Smooth muscle cell (in vitro differentiated cells): ENCODE results near the gene INHA. TPM values are rescaled to one million over a fixed set of nuclear protein-coding genes. Genes with fewer than 3 reads are reported as not detected.

Experiments used
- DNase-seq: peaks from one replicate; lab custom pipeline; 2025; ENCODE audit not compliant: unreplicated experiment; lab: John Stamatoyannopoulos, UW
- H2AFZ ChIP-seq: fragments of 200-600 bp; sonication (generic); 2 replicates; pipeline ENCODE4 v1.6.0; 2016; ENCODE audit warnings: antibody characterized with exemption, low read depth, mild to moderate bottlenecking
- H3F3A ChIP-seq: fragments of 200-600 bp; sonication (generic); 2 replicates; pipeline ENCODE4 v1.6.0; 2017; ENCODE audit warnings: antibody characterized with exemption, low read depth
- H3K27ac ChIP-seq: fragments of 200-600 bp; sonication (generic); 2 replicates; pipeline ENCODE4 v1.5.1; 2016; ENCODE audit warnings: low read depth, mild to moderate bottlenecking
- H3K27me3 ChIP-seq: fragments of 200-600 bp; sonication (generic); 2 replicates; pipeline ENCODE4 v1.6.1; 2016; ENCODE audit warnings: low read depth, mild to moderate bottlenecking
- H3K36me3 ChIP-seq: fragments of 200-600 bp; sonication (generic); 2 replicates; pipeline ENCODE4 v1.5.1; 2016; ENCODE audit warnings: low read depth
- H3K4me1 ChIP-seq: fragments of 200-600 bp; sonication (generic); 2 replicates; pipeline ENCODE4 v1.5.1; 2016; ENCODE audit warnings: low read depth
- H3K4me2 ChIP-seq: fragments of 200-600 bp; sonication (generic); 2 replicates; pipeline ENCODE4 v1.6.0; 2016; ENCODE audit warnings: mild to moderate bottlenecking
- H3K4me3 ChIP-seq: fragments of 200-600 bp; sonication (generic); 2 replicates; pipeline ENCODE4 v1.5.1; 2016; ENCODE audit warnings: mild to moderate bottlenecking
- H3K79me2 ChIP-seq: fragments of 200-600 bp; sonication (generic); 2 replicates; pipeline ENCODE4 v1.6.0; 2016; ENCODE audit warnings: low read depth, mild to moderate bottlenecking
- H3K9ac ChIP-seq: fragments of 200-600 bp; sonication (generic); 2 replicates; pipeline ENCODE4 v1.6.0; 2016; ENCODE audit warnings: low read depth
- H3K9me3 ChIP-seq: fragments of 200-600 bp; sonication (generic); replicated peaks from 2 replicates; pipeline ENCODE4 v1.5.1; 2016; ENCODE audit warnings: low read depth
- H4K20me1 ChIP-seq: fragments of 200-600 bp; sonication (generic); 2 replicates; pipeline ENCODE4 v1.6.0; 2016; ENCODE audit warnings: low read depth
- CTCF ChIP-seq: fragments of 200-600 bp; sonication (generic); IDR thresholded peaks from 2 replicates; pipeline ENCODE4 v1.5.1; 2017; ENCODE audit warnings: borderline replicate concordance, mild to moderate bottlenecking, antibody characterized with exemption; ENCODE audit not compliant: insufficient read depth, poor library complexity, severe bottlenecking
- whole genome bisulfite sequencing: methylation state at CpG from one replicate; pipeline ENCODE4 v1.1.7; 2016; ENCODE audit warnings: low lambda C conversion rate; 5-methylcytosine and 5-hydroxymethylcytosine counted together
- polyA plus RNA-seq: library from polyadenylated mRNA; unstranded; fragments of >200 nt; fragmentation: Nextera tagmentation; extraction: Ambion mirVana; gene quantifications from 2 replicates; pipeline ENCODE4 v1.2.1, GENCODE V29; 2016
- total RNA-seq: library from RNA; depleted of rRNA; stranded (reverse); fragments of >200 nt; gene quantifications from 2 replicates; pipeline ENCODE4 v1.2.3, GENCODE V29; 2014

Gene INHA
- total and polyA plus RNA-seq, 2 experiments from 2014 or later: 4.0 to 4.3 TPM

DNA sequence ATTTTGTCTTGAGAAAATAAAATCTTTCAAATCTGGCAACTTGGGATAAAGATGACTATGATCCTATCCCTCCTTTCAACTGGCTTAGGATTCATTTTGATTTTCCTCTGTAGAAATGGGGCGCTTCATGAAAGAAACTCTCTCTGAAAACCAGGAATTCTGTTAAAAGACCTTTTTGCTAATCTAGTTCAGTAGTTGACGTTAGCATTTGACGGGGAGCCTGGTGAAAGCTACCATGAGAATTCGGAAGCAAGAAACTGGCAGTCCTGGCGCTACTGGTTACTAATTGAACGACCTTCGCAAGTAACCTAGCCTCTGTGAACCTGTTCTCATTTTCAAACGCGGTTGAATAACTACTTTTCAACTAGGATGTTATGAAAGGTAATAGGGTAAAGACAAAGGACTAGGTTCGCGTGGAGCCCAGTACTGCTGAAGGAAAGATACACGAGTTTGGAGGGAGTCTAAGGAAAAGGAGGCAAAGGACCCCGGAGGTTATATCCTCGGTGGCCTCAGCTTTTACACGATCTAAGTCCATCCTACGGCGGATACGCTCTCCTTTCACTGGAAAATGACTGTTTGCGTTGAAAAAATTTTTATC lies 24.9 kb downstream of the INHA start:
- Histone ChIP-seq H3F3A (peaks cover 20% of the 10 kb centered on the region), H3K36me3 (no peaks in the 10 kb centered on the region), H4K20me1 (no peaks in the 10 kb centered on the region), H3K4me3 (peak overlapping the region; percentile 64), H3K9me3 (no peaks in the 10 kb centered on the region), H3K27me3 (no peaks in the 10 kb centered on the region), H3K4me1 (peaks cover 10% of the 10 kb centered on the region), H3K79me2 (peaks cover 5% of the 10 kb centered on the region), H3K27ac (peak overlapping the region; percentile 86), H2AFZ (peak overlapping the region; percentile 90), H3K9ac (peak overlapping the region; percentile 67), H3K4me2 (peak overlapping the region; percentile 89)
- no peak for TF ChIP-seq CTCF
- 8% methylated on average over 19 of the region's 19 CpGs for WGBS
- no peak for DNase-seq

DNA sequence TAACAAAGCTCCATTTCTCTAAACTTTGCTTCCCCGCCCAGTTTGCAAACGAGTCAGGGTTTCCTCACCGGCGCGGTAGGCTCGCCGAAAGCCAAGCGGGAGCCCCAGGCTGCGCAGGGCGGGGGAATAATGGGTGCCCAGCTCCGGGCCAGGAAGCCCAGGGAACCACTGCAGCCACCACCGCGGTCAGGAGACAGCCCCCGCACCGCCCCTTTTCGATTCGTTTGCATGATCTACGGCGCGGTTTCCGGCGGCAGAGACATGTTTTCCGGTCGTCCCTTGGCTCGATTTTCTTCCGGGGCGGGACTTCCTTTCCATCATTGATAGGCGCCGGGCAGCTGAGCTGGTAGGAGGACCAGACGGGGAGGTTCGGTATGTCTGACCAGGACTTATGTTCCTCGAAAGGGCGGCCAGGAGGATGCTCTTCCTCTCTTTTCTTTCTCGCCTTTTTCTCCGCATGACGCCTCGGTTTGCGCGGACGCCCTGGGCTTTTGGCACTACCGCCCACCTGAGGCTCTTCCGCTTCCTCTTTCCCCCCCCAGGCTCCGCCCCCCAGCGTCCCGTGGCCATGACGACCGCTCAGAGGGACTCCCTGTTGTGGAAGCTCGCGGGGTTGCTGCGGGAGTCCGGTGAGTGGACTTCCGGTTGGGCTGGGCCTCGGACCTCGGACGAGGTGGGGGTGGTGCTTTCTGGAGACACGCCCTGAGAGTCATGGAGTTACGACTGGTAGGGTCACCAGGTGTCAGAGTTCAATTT lies 25.6 kb downstream of the INHA start, which contains the start of gene STK11IP:
Gene STK11IP, plus strand, starts transcription at position 306 of the 756 bp plus-strand sequence. Its CDS starts 263 bp downstream, at position 569.
- Histone ChIP-seq H3K27me3 (no peaks in the 10 kb centered on the region), H3F3A (peaks cover 20% of the 10 kb centered on the region), H3K9me3 (no peaks in the 10 kb centered on the region), H4K20me1 (no peaks in the 10 kb centered on the region), H3K4me3 (peak within 1 kb of the TSS; percentile 64), H3K36me3 (no peaks in the 10 kb centered on the region), H2AFZ (peak within 1 kb of the TSS; percentile 90), H3K4me2 (peak within 1 kb of the TSS; percentile 89), H3K79me2 (peaks cover 5% of the 10 kb centered on the region), H3K9ac (peak within 1 kb of the TSS; percentile 67), H3K4me1 (peaks cover 10% of the 10 kb centered on the region), H3K27ac (peak within 1 kb of the TSS; percentile 86)
- DNase-seq: peak; percentile 93
- WGBS: under 1% methylated on average over 47 of the region's 57 CpGs
- TF ChIP-seq CTCF: no peak

DNA sequence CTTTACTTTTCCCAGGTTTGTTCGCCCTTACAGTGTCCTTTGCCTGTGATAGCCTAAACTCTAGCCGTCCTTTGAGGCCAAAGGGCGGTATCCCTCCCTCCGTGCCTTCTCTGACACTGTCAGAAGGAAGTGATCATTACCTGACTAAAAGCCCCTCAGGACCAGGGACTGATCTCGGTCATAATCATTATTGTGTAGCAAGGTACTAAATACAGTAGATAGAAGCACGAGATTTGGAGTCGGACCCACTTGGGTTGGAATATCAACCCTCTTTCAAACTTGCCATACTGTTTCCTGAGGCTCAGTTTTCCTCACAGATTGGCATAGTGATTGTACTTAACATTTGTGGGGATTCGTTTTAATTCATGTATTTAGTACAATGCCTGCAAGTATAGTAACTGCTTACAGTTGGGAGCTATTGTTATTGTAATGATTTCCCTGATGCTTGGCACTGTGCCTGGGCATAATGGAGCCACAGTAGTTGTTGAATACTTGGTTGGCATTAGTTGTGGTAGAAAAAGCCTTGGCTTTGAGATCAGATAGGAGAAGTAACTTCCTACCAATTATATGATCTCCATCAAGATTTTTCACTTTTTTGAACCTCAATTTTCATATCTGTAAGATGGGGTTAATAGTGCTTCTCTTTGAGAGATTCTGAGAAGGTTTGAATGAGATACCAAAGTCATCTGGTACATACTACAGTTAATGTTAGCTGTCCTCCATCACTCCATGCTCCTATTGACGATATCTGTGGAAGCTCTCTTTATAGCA lies 26.4 kb downstream of the INHA start:
- WGBS: 33% methylated on average over 9 of the region's 9 CpGs
- peak overlapping the region; percentile 64 for H3K4me3 ChIP-seq
- no peaks in the 10 kb centered on the region for H4K20me1 ChIP-seq
- TF ChIP-seq CTCF: no peak
- H3K4me1 ChIP-seq: peaks cover 10% of the 10 kb centered on the region
- no peaks in the 10 kb centered on the region for H3K36me3 ChIP-seq
- H3K9me3 ChIP-seq: no peaks in the 10 kb centered on the region
- H3K9ac ChIP-seq: peak overlapping the region; percentile 64
- H2AFZ ChIP-seq: peak overlapping the region; percentile 90
- peak overlapping the region; percentile 86 for H3K27ac ChIP-seq
- peak overlapping the region; percentile 89 for H3K4me2 ChIP-seq
- DNase-seq: no peak
- no peaks in the 10 kb centered on the region for H3K27me3 ChIP-seq
- peaks cover 5% of the 10 kb centered on the region for H3K79me2 ChIP-seq
- H3F3A ChIP-seq: peaks cover 20% of the 10 kb centered on the region
